GM10266 (cell line): ENCODE results near the gene AXIN2.
"Not testable (repeated sequence)": the region's sequence is repeated elsewhere in the genome, so short reads cannot be mapped to it uniquely, and the experiment has no call there.

Source experiments
- DNase-seq: peaks from one replicate; pipeline ENCODE4 v3.0.0; 2012; ENCODE audit errors: extremely low spot score
- TF ChIP-seq, protein P1 (sequence below): IDR thresholded peaks from 2 replicates; pipeline ENCODE4 v1.5.1; 2012; ENCODE audit warnings: mild to moderate bottlenecking, low read depth; ENCODE audit not compliant: control insufficient read depth, insufficient read depth; ENCODE audit errors: missing control alignments

Gene AXIN2

DNA sequence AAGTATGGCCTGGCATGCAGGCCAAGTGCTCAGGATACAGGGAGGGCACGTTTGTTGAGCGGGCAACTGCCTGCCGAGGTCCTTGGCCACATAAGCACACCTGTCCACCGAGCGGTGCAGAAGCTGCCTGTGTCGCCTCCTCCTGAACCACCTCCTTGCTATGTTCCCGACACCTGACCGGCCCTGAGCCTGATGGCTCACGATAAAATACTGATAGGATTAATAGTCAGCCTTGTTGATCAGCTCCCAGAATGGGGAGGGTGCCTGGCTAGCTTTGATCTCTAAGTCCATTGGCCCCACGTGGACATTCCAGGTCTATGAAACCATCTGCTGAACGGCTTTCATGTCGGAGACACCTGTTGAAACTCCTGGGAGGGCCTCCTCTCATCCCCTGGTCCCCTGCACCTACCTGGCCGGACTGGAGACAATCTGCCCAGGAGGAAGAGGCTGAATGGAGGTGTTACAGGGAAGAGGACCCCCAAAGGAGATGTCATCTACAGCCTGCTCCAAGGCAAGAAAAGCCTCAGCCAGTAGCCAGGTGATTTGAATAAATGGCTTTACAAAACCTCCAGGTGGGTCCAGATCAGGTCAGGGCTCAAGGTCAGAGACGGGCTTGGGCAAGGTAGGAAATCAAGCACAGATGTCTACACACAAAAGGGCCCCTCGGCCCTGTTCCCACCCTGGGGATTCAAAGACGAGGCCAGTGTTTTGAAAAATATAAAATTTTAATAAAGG, 33.4 kb downstream of the AXIN2 start:
- DNase-seq: no peak
- TF ChIP-seq, protein P1, sequence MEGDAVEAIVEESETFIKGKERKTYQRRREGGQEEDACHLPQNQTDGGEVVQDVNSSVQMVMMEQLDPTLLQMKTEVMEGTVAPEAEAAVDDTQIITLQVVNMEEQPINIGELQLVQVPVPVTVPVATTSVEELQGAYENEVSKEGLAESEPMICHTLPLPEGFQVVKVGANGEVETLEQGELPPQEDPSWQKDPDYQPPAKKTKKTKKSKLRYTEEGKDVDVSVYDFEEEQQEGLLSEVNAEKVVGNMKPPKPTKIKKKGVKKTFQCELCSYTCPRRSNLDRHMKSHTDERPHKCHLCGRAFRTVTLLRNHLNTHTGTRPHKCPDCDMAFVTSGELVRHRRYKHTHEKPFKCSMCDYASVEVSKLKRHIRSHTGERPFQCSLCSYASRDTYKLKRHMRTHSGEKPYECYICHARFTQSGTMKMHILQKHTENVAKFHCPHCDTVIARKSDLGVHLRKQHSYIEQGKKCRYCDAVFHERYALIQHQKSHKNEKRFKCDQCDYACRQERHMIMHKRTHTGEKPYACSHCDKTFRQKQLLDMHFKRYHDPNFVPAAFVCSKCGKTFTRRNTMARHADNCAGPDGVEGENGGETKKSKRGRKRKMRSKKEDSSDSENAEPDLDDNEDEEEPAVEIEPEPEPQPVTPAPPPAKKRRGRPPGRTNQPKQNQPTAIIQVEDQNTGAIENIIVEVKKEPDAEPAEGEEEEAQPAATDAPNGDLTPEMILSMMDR: no peak

DNA sequence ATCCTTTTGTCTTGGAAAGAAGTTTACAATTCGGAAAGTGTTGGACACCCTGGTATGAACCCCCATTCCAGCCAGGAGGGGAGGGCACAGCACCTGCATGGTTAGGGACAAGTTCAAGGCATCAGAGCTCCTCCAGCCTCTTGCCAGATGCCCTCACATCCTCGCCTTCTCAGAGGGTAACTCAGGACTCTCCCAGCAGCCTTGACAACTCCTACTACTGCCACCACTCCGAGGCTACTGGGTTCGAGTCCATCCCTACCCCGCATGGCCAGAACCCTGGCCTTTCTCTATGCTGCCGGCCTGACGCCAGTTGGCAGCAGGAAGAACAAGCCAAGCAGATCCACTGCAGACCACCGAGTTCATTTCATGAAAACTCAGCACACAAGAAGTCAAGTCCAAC, 34.1 kb downstream of the AXIN2 start:
- TF ChIP-seq, protein P1: no peak
- no peak for DNase-seq

DNA sequence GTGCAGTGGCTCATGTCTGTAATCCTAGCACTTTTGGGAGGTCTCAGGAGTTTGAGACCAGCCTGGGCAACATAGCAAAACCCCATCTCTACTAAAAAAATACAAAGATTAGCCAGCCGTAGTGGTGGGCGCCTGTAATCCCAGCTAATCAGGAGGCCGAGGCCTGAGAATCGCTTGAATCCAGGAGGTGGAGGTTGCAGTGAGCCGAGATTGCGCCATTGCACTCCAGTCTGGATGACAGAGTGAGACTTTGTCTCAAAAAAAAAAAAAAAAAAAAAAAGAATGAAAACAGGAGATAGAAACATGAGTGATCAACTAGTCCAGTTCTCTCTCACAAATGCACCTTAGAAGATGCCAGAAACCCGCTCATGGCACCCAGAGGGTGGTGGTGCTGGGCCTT, 34.6 kb downstream of the AXIN2 start:
- not testable (repeated sequence) for DNase-seq

DNA sequence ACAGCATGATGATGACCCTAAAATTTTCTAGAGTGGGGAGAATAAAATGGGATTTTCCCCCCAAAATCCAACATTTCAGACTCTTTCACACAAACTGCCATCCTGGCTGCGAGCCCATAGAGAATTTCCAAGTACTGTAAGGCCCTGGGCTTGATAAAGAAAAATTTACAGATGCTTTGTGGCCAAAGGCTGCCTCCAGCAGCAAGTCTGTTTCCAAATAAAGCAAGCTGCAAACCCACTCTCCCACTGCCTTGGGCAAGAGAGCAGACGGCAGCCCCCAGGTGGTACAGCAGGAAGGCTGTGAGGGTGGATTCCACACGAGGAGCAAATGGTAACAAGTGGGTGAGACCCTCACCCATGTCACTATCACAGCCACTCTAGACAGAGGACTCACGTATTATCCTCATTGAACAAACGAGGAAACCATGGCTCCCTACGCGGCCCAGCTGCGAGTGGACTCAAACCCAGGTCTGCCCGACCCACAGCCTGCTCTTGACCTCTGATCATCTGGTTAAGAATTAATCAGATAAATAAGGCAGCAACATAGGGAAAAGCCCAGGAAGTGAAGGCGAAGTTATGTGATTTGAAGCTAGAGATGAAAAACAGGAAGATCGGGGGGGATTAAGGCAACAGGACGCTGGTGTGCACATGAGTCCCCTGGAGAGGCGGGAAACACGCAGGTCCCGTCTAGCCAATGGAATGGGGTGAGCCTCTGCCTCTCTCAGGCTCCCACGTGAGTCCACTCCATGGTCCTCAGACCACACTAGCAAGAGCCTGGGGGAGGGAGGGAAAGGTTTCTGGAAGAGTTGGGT, 37.4 kb downstream of the AXIN2 start:
- DNase-seq: no peak
- TF ChIP-seq, protein P1: no peak

DNA sequence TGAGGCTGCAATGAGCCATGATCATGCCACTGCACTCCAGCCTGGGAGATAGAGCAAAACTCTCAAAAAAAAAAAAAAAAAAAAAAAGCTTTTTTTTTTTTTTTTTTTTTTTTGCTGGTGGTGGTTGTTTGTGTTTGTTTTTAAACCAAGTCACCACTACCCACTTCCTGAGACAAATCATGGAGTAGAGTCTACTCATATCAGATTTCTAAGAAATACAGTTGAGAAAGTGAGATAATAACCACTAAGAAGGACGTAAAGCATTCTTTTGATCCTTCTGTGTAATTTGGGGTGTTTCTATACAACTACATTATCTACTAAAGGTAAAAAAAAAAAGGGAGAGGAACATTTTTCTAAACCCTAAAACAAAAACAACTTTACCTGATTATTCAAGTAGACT, 38.0 kb downstream of the AXIN2 start:
- TF ChIP-seq, protein P1: no peak
- no peak for DNase-seq

DNA sequence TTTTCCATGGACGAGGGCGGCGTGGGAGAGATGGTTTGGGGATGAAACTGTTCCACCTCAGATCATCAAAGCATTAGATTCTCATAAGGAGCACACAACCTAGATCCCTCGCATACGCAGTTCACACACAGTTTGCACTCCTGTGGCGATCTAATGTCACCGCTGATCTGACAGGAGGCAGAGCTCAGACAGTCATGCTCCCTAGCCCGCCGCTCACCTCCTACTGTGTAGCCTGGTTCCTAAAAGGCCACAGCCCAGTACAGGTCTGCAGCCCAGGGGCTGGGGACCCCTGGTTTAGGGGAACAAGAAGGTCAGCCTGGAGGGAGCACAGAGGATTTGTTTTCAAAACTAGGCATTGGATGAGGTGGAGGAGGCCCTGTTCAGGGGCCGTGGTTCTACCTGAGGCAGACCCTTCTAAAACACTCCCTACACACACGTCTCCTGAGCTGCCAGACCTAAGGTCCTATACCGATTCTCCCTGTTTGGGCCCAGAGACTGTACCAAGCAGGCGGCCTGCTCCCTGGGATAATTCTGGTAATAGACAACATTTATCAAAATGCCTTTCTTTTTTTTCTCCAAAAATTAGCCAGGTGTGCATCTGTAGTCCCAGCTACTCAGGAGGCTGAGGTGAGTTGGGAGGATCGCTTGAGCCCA, 38.6 kb downstream of the AXIN2 start:
- TF ChIP-seq, protein P1: no peak
- DNase-seq: no peak

DNA sequence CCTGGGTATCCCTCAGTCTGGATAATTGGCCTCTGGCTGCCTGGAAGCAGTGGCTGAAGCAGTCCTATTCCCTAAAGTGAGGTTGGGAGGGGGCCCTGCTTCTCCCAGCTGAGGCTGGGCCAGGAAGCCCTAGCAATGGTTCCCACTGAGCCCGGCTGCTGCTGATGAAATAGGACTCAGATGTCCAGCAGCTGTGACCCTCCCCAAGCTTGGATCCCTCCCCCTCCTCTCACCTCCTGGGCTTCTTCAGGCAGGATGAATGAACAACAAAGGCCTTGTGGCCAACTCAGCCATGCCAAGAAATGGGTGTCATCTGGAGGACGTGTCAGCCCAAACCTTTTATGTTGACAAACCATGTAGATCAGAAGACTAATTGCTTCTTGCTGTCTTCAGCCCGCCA, 42.0 kb downstream of the AXIN2 start:
- TF ChIP-seq, protein P1: no peak
- no peak for DNase-seq
